Testis (tissue), 2 donors: ENCODE results near the gene MRFAP1.

ENCODE experiments used
- POLR2A ChIP-seq: fragments of 450-650 bp; IDR thresholded peaks from one replicate; pipeline ENCODE4 v1.6.1; 2017; ENCODE audit warnings: antibody characterized with exemption, mild to moderate bottlenecking, moderate library complexity
- TF ChIP-seq, protein P1 (sequence below), 3 experiments: fragments of 450-650 bp in 2 of 3; fragments of 200-600 bp in 1 of 3; sonication (generic) in 1 of 3; IDR thresholded peaks; one replicate each; pipeline ENCODE4 v1.5.1; 2016 to 2019; ENCODE audit warnings: antibody characterized with exemption in 3 of 3, mild to moderate bottlenecking in 2 of 3, moderate library complexity in 1 of 3

DNA sequence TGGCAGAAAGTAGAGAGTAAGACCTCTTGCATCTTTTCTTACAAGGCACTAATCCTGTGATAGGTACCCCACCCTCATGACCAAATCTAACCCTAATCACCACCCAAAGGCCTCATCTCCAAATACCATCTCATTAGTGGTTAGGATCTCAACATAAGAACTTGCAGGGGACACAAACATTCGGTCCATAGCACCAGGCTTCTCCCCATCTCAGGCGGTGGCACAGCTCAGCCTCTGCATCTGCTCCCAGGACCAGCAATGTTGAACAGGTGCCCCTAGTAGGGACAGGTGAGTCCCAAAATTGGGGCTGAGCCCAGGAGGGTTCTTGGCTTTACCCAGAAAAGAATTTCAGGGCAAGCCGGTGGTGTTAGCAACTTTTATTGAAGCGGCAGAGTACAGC lies 8.4 kb upstream of the MRFAP1 start:
- TF ChIP-seq POLR2A = no peak
- TF ChIP-seq, protein P1, sequence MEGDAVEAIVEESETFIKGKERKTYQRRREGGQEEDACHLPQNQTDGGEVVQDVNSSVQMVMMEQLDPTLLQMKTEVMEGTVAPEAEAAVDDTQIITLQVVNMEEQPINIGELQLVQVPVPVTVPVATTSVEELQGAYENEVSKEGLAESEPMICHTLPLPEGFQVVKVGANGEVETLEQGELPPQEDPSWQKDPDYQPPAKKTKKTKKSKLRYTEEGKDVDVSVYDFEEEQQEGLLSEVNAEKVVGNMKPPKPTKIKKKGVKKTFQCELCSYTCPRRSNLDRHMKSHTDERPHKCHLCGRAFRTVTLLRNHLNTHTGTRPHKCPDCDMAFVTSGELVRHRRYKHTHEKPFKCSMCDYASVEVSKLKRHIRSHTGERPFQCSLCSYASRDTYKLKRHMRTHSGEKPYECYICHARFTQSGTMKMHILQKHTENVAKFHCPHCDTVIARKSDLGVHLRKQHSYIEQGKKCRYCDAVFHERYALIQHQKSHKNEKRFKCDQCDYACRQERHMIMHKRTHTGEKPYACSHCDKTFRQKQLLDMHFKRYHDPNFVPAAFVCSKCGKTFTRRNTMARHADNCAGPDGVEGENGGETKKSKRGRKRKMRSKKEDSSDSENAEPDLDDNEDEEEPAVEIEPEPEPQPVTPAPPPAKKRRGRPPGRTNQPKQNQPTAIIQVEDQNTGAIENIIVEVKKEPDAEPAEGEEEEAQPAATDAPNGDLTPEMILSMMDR (IDR thresholded peaks at IDR 0.05) = no peak
